Hematopoietic multipotent progenitor cell treated with erythropoietin and hydrocortisone succinate and interleukin-3 and kit ligand, for 6 days (in vitro differentiated cells): Measurements from ENCODE around the gene SERINC3.
"Not testable (repeated sequence)": the region's sequence is repeated elsewhere in the genome, so short reads cannot be mapped to it uniquely, and the experiment has no call there.

ENCODE experiments used
- DNase-seq: peaks from one replicate; pipeline ENCODE4 v3.0.0-alpha.2; 2015

SERINC3 gene

GRCh38 chr20:44489931-44490330, 31.9 kb downstream of the SERINC3 start:
- no peak for DNase-seq

- no peak for DNase-seq
Observed at GRCh38 chr20:44489223-44489622, 32.6 kb downstream of the SERINC3 start.

GRCh38 chr20:44488551-44488950, 33.3 kb downstream of the SERINC3 start:
- DNase-seq: no peak

GRCh38 chr20:44485830-44486198, 36.1 kb downstream of the SERINC3 start:
- DNase-seq: no peak

GRCh38 chr20:44485078-44485829, 36.6 kb downstream of the SERINC3 start:
- DNase-seq: no peak

GRCh38 chr20:44483112-44483511, 38.8 kb downstream of the SERINC3 start:
- DNase-seq: no peak

- DNase-seq: no peak
Observed at GRCh38 chr20:44481719-44482416, 40.0 kb downstream of the SERINC3 start.

- DNase-seq: no peak
Observed at GRCh38 chr20:44480097-44480496, 41.8 kb downstream of the SERINC3 start.

GRCh38 chr20:44479643-44480042, 42.2 kb downstream of the SERINC3 start:
- no peak for DNase-seq

- peak; percentile 27 for DNase-seq
Observed at GRCh38 chr20:44478206-44478605, 43.7 kb downstream of the SERINC3 start.

- DNase-seq: no peak
Observed at GRCh38 chr20:44477151-44477550, 44.7 kb downstream of the SERINC3 start.

GRCh38 chr20:44475694-44476560, 45.9 kb downstream of the SERINC3 start, which contains the start of gene TTPAL:
TSS of gene TTPAL (plus strand) at chr20:44475874. CDS start at chr20:44480000, 4,126 bp downstream.
- DNase-seq: peak; percentile 94

GRCh38 chr20:44475372-44475693, 46.5 kb downstream of the SERINC3 start:
- DNase-seq: peak; percentile 24

- DNase-seq: not testable (repeated sequence)
Observed at GRCh38 chr20:44472283-44472682, 49.6 kb downstream of the SERINC3 start.

GRCh38 chr20:44471481-44471882, 50.4 kb downstream of the SERINC3 start:
- peak; percentile 54 for DNase-seq

- no peak for DNase-seq
Observed at GRCh38 chr20:44470327-44470726, 51.5 kb downstream of the SERINC3 start.

- no peak for DNase-seq
Observed at GRCh38 chr20:44468044-44468782, 53.7 kb downstream of the SERINC3 start.

- DNase-seq: no peak
Observed at GRCh38 chr20:44467289-44467883, 54.5 kb downstream of the SERINC3 start.

GRCh38 chr20:44465001-44465560, 56.8 kb downstream of the SERINC3 start:
- DNase-seq: no peak

GRCh38 chr20:44464514-44464913, 57.4 kb downstream of the SERINC3 start:
- no peak for DNase-seq

- no peak for DNase-seq
Observed at GRCh38 chr20:44463466-44463865, 58.4 kb downstream of the SERINC3 start.

GRCh38 chr20:44461803-44462174, 60.1 kb downstream of the SERINC3 start:
- no peak for DNase-seq
